ENCODE results near the gene GINS1. TPM values are rescaled to one million over a fixed set of nuclear protein-coding genes. Genes with fewer than 3 reads are reported as not detected.

The GINS1 gene
- total and polyA plus RNA-seq, 2 donors (not counting 1 experiment from before 2014, with no cell fraction given): 0.61 to 2.0 TPM

DNA sequence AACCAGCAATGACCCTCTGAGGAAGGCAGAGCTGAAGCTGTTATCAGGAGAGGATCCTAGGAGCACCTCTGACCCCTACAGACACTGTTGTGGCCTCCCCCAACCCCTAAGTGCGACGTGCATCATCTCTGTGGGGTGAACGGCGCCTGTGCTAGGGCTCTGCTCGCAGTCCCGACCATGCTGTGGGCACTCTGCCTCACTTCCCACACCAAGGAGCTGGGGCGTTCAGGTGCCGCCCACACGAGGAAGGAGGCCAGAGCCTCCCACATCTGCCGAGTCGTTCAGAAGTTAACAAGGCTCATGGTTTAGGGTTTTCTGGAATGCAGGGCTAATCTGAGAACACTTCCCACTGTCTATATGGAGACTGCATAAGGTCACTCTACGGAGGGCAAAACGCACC lies 62.1 kb downstream of the GINS1 start:
- H2AFZ ChIP-seq (ENCODE audit: insufficient read depth, low read depth, low read length, poor library complexity, severe bottlenecking): no peak overlapping the region
- TF ChIP-seq EZH2 (IDR thresholded peaks at IDR 0.05; ENCODE audit: borderline replicate concordance, insufficient read depth, low read depth, low read length, poor library complexity, severe bottlenecking): no peak
- TF ChIP-seq, protein P1, sequence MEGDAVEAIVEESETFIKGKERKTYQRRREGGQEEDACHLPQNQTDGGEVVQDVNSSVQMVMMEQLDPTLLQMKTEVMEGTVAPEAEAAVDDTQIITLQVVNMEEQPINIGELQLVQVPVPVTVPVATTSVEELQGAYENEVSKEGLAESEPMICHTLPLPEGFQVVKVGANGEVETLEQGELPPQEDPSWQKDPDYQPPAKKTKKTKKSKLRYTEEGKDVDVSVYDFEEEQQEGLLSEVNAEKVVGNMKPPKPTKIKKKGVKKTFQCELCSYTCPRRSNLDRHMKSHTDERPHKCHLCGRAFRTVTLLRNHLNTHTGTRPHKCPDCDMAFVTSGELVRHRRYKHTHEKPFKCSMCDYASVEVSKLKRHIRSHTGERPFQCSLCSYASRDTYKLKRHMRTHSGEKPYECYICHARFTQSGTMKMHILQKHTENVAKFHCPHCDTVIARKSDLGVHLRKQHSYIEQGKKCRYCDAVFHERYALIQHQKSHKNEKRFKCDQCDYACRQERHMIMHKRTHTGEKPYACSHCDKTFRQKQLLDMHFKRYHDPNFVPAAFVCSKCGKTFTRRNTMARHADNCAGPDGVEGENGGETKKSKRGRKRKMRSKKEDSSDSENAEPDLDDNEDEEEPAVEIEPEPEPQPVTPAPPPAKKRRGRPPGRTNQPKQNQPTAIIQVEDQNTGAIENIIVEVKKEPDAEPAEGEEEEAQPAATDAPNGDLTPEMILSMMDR (IDR thresholded peaks at IDR 0.05): no peak
- no peak for ATAC-seq (ENCODE audit: low read depth)

DNA sequence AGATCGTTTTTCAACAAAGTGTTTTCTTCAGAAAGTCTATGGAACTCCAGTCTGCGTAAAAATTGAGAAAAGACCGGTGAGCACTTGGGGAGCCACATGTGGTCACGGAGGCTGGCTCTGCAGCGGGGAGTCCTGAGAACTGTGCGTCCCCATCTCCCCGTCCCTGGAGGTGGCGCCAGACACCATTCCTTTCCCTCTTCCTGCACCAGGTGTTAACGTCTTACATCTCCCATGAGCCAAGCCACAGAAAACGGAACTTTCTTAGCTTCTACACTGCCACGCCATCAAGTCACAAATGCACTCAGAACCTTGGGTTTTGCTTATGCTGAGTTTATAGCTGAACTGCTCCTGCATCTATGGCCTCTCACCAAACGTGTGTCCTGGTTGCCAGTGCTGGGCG lies 62.6 kb downstream of the GINS1 start:
- H3K4me1 Mint-ChIP-seq: no peaks in the 10 kb centered on the region
- H3K36me3 ChIP-seq (replicated peaks in 1 of 2; ENCODE audit: control extremely low read depth in 1 of 2, control insufficient read depth in 1 of 2, extremely low read depth in 1 of 2, insufficient read depth in 2 of 2, low read length in 1 of 2): no peaks in the 10 kb centered on the region
- TF ChIP-seq, protein P1 (IDR thresholded peaks at IDR 0.05): no peak
- TF ChIP-seq EZH2 (IDR thresholded peaks at IDR 0.05; ENCODE audit: borderline replicate concordance, insufficient read depth, low read depth, low read length, poor library complexity, severe bottlenecking): no peak
- no peak overlapping the region for H3K9ac ChIP-seq (ENCODE audit: low read length)
- no peaks in the 10 kb centered on the region for H3K9me3 ChIP-seq (ENCODE audit: control extremely low read depth in 1 of 3, control insufficient read depth in 2 of 3, insufficient read depth in 1 of 3, low read length in 2 of 3)
- no peak overlapping the region for H3K4me2 ChIP-seq (replicated peaks; ENCODE audit: low read depth, low read length, poor library complexity, severe bottlenecking)
- no peaks in the 10 kb centered on the region for H3K27me3 Mint-ChIP-seq
- no peak overlapping the region for H2AFZ ChIP-seq (ENCODE audit: insufficient read depth, low read depth, low read length, poor library complexity, severe bottlenecking)
- H3K9me3 Mint-ChIP-seq (ENCODE audit: insufficient read depth): no peaks in the 10 kb centered on the region
- H3K27ac ChIP-seq (ENCODE audit: low read length in 2 of 2): no peak overlapping the region
- WGBS (ENCODE audit: insufficient coverage): 39% methylated on average over 12 of the region's 13 CpGs
- intact Hi-C loops (cut with micrococcal nuclease): no loop called here
- H3K27me3 ChIP-seq (replicated peaks in 1 of 4; ENCODE audit: control extremely low read depth in 1 of 4, control insufficient read depth in 3 of 4, insufficient read depth in 4 of 4, low read length in 3 of 4): no peaks in the 10 kb centered on the region
- H3K4me3 Mint-ChIP-seq: no peak overlapping the region
- no peak overlapping the region for H3K4me3 ChIP-seq (ENCODE audit: control extremely low read depth in 1 of 5, extremely low read depth in 1 of 5, insufficient read depth in 1 of 5, low read depth in 2 of 5, low read length in 4 of 5)
- ATAC-seq (ENCODE audit: low read depth): no peak
- H3K4me1 ChIP-seq (ENCODE audit: control insufficient read depth in 2 of 2, insufficient read depth in 2 of 2, low read length in 2 of 2): no peaks in the 10 kb centered on the region
- no peaks in the 10 kb centered on the region for H3K79me2 ChIP-seq (ENCODE audit: control insufficient read depth, insufficient read depth, low read length)
- CTCF ChIA-PET: no interaction called here
- POLR2A ChIA-PET: no interaction called here
- H3K27ac Mint-ChIP-seq: no peak overlapping the region
- peak; percentile 27 for DNase-seq
- no peaks in the 10 kb centered on the region for H4K20me1 ChIP-seq (ENCODE audit: control insufficient read depth, insufficient read depth, low read length, poor library complexity, severe bottlenecking)

More for the DNA sequence above, 62.1 kb downstream of the GINS1 start:
- Histone ChIP-seq H3K9me3 (ENCODE audit: control extremely low read depth in 1 of 3, control insufficient read depth in 2 of 3, insufficient read depth in 1 of 3, low read length in 2 of 3) (no peaks in the 10 kb centered on the region), H3K79me2 (ENCODE audit: control insufficient read depth, insufficient read depth, low read length) (no peaks in the 10 kb centered on the region), H3K4me3 (ENCODE audit: control extremely low read depth in 1 of 5, extremely low read depth in 1 of 5, insufficient read depth in 1 of 5, low read depth in 2 of 5, low read length in 4 of 5) (no peak overlapping the region), H3K4me2 (replicated peaks; ENCODE audit: low read depth, low read length, poor library complexity, severe bottlenecking) (no peak overlapping the region), H4K20me1 (ENCODE audit: control insufficient read depth, insufficient read depth, low read length, poor library complexity, severe bottlenecking) (no peaks in the 10 kb centered on the region), H3K36me3 (replicated peaks in 1 of 2; ENCODE audit: control extremely low read depth in 1 of 2, control insufficient read depth in 1 of 2, extremely low read depth in 1 of 2, insufficient read depth in 2 of 2, low read length in 1 of 2) (no peaks in the 10 kb centered on the region), H3K4me1 (ENCODE audit: control insufficient read depth in 2 of 2, insufficient read depth in 2 of 2, low read length in 2 of 2) (no peaks in the 10 kb centered on the region), H3K27me3 (replicated peaks in 1 of 4; ENCODE audit: control extremely low read depth in 1 of 4, control insufficient read depth in 3 of 4, insufficient read depth in 4 of 4, low read length in 3 of 4) (no peaks in the 10 kb centered on the region), H3K9ac (ENCODE audit: low read length) (no peak overlapping the region), H3K27ac (ENCODE audit: low read length in 2 of 2) (no peak overlapping the region)
- 92% methylated on average over 11 of the region's 13 CpGs for WGBS (ENCODE audit: insufficient coverage)
- DNase-seq: no peak
- POLR2A ChIA-PET: no interaction called here
- Mint-ChIP-seq H3K9me3 (ENCODE audit: insufficient read depth) (no peaks in the 10 kb centered on the region), H3K27ac (no peak overlapping the region), H3K4me3 (no peak overlapping the region), H3K4me1 (no peaks in the 10 kb centered on the region), H3K27me3 (no peaks in the 10 kb centered on the region)
- intact Hi-C loops (cut with micrococcal nuclease): no loop called here
- CTCF ChIA-PET: no interaction called here

Measured in B cell (primary cell).